Activated effector memory CD4-positive, alpha-beta T cell treated with anti-CD3 and anti-CD28 coated beads, Interleukin-2, amount 50 U/mL, for 16 hours (primary cell): ENCODE data around the gene SF3A2.
A peak's percentile ranks its signal among the peaks of the same experiment; 100 is the strongest.

Experiments
- DNase-seq: peaks from one replicate; pipeline ENCODE4 v3.0.0-alpha.2; 2020

The SF3A2 gene

GRCh38 chr19:2242816-2243215 is 6.2 kb downstream of the SF3A2 start:
- DNase-seq, result no peak

GRCh38 chr19:2243274-2244124 is 6.9 kb downstream of the SF3A2 start:
- no peak for DNase-seq

DNA sequence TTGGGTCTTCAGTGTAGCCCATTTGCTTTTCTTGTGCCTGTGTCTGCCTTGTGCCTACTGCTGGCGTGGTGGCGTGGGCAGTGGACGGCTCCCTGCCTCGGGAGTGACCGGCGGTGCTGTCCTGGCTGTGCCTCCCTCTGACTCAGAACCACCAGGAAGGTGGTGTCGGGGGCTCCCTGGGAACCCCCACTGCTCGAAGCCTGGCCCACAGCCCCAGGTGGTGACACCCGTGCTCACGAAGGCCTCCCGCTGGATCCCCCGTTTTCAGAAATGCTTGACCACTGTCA is 7.4 kb downstream of the SF3A2 start:
- DNase-seq, result no peak

GRCh38 chr19:2244486-2244885 is 7.9 kb downstream of the SF3A2 start:
- no peak for DNase-seq

DNA sequence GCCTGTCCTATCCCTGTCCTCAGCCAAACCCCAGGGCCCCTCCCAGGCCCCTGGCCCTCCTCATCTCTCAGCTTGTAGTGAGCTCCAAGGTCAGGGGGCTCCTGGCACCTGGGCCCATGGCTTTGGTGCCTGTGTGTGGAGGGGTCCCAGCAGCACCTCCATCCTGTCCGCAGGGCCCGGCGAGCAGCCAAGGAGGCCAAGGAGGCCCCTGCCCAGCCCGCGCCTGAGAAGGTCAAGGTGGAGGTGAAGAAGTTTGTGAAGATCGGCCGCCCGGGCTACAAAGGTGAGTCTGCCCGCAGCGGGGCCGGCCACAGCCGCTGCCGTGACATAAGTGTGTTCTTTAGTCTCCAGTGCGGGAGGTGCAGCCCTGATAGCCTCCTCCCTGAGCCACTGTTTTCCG is 8.6 kb downstream of the SF3A2 start:
- no peak for DNase-seq

DNA sequence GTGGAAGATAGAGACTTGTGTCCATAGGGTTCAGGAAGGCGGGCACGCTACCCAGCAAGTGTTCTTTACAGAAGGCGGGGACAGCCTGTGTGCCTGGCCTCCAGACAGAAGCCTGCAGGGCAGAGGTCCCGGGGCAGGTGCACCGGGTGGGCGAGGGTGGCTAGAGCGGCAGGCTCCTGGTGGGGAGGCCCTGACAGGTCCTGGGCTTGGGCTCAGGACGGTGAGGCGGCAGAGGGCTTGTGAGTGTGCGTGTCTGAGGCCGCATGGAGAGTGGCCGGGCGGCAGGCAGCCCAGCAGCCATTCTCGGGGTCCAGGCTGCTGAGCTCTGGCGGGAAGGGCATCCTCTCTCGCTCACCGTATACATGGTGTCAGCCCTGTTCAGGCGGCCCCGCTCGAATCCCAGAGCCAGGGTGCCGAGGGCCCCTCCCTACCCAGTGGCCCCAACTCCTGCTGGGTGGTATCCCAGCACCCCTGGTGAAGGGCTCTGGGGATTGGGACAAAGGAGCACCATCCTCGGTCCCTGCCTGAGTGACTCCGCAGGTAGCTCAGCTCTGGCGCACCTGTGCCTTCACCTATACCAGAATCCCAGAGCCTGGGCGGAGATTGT is 9.5 kb downstream of the SF3A2 start:
- no peak for DNase-seq

DNA sequence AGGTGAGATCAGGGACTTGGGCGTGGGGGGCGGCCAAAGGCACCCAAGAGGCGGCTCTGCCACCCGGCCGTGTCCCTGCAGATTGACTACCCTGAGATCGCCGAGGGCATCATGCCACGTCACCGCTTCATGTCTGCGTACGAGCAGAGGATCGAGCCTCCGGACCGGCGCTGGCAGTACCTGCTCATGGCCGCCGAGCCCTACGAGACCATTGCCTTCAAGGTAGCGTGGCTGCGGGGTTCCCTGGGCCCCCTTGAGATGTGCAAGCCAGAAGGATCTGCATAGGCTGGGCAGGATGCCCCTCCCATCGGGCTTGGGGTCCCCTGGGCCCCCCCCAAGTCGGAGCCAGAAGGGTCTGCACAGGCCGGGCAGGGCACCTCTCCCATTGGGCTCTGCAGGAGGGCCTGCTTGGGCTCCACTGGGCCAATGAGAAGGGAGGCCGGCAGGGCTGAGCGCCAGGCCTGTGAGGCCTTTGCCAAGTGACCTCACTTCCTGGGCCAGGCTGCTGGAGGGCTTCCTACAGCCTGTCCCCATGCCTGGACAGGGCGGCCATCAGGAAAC is 10.3 kb downstream of the SF3A2 start:
- DNase-seq, result no peak

DNA sequence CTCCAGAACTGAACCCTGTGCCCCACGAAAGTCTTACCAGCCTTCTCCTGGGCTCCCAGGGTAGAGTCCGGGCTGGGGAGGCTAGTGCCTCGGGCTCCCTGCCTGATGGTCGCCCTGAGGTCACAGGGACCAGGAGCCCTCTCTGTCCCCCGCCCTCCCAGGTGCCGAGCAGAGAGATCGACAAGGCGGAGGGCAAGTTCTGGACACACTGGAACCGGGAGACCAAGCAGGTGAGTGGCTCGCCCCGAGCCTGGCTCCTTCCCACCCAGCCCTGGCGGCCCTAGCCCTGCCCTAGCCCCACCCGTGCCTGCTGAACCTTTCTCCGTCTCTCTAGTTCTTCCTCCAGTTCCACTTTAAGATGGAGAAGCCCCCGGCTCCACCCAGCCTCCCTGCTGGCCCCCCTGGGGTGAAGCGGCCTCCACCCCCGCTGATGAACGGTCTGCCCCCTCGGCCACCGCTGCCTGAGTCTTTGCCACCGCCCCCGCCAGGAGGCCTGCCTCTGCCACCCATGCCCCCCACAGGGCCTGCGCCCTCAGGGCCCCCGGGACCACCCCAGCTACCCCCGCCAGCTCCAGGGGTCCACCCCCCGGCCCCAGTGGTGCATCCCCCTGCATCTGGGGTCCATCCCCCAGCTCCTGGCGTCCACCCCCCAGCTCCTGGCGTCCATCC is 10.9 kb downstream of the SF3A2 start:
- no peak for DNase-seq

DNA sequence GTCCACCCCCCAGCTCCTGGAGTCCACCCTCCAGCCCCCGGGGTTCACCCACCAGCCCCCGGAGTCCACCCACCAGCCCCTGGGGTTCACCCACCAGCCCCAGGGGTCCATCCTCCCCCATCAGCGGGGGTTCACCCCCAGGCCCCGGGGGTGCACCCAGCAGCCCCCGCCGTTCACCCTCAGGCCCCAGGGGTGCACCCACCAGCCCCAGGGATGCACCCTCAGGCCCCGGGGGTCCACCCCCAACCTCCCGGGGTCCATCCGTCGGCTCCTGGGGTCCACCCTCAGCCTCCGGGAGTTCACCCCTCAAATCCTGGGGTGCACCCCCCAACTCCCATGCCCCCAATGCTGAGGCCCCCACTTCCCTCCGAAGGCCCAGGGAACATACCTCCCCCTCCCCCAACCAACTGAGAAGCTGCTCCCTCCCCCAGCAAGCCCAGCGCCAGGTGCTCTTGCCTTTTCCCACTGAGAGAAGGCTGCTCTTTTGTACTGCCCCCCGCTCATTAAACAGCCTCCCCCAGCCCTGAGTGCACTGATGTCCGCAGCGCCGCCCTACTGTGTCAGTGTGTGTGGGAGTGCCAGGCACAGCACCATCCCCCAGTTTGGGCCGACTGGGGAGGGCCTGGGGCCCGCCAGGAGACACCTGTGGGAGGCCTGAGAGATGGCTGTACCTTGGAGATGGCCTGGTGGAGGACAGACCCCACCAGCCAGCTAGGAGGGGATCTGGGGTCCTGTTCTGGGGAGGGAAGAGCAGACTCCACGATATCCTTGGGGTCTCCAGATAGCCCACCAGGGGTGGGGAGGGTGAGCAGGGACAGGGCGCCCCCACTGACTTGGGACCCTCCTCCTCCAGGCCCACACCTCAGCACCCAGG is 11.7 kb downstream of the SF3A2 start:
- DNase-seq, result no peak

DNA sequence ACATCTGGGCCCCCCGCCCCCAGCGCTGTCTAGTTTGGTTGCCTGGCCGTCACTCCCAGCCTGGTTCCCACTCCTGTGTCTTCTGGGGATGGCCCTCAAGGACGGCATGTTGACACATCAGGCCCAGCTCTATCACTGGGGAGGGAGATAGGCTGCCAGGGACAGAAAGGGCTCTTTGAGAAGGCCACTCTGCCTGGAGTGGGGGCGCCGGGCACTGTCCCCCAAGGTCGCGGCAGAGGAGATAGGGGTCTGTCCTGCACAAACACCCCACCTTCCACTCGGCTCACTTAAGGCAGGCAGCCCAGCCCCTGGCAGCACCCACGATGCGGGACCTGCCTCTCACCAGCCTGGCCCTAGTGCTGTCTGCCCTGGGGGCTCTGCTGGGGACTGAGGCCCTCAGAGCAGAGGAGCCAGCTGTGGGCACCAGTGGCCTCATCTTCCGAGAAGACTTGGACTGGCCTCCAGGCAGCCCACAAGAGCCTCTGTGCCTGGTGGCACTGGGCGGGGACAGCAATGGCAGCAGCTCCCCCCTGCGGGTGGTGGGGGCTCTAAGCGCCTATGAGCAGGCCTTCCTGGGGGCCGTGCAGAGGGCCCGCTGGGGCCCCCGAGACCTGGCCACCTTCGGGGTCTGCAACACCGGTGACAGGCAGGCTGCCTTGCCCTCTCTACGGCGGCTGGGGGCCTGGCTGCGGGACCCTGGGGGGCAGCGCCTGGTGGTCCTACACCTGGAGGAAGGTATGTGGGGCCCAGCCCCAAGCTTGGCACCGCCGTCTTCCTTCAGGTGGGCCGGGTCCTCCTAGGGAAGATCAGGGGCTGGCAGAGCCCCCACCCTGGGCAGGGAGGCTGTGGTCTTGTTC is 12.6 kb downstream of the SF3A2 start, which contains the start of gene AMH:
TSS of gene AMH (plus strand) at position 314 of the 857 bp plus-strand sequence. CDS start at position 324, 10 bp downstream.
- no peak for DNase-seq

GRCh38 chr19:2249880-2250765 is 13.5 kb downstream of the SF3A2 start:
- no peak for DNase-seq

- DNase-seq, result no peak
These were observed 14.1 kb downstream of the SF3A2 start for GRCh38 chr19:2250766-2251105.

- DNase-seq, result no peak
These were observed 14.8 kb downstream of the SF3A2 start for GRCh38 chr19:2251106-2252054.

DNA sequence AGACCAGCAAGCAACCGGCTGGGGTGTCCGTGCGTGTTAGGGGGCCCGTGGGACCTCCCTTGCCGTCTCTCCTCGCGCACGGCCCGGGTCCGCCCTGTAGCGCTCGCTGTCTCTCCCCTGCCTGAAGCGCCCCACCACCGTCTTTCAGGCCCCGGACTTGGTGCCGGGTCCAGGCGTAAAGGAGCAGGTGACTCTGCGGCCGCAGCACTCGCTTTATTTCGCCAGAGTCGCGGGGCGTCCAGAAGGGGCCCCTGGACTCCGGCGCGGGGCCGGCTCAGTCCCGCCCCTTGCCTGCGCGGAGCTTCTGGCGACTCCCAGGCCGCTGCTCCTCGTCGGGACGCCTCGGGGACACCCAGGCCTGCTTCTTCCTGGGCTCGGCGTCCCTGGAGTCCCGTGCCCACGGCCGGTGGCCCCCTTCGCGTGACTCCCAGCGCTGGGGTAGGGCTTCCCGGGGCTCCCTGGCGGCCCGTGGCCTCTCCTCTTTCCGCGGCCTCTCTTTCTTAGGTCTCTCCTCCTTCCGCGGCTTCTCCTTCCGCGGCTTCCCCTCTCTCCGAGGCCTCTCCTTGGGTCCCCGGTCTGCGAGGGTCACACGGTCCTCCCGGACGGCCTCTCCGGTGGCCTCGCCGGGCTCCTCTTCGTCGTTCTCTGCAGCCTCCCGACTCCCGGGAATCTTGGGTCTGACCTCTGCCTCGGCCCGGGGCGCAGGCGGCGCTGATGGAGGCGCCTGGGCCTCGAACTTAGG is 15.6 kb downstream of the SF3A2 start:
- no peak for DNase-seq

DNA sequence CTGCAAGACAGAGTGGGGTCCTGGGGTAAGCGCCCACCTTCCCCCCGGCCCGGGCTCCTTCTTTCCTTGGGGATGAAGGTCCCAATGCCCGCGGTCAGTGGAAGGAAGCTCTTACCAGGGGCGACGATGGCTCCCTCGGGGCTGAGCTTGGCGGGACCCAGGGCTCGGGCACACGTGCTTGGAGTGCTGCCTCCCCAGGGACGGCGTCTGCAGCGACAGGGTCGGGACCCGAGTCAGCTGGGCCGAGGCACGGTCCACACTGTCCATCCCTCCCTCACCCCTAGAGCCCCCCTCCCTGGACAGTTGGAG is 16.1 kb downstream of the SF3A2 start:
- no peak for DNase-seq

DNA sequence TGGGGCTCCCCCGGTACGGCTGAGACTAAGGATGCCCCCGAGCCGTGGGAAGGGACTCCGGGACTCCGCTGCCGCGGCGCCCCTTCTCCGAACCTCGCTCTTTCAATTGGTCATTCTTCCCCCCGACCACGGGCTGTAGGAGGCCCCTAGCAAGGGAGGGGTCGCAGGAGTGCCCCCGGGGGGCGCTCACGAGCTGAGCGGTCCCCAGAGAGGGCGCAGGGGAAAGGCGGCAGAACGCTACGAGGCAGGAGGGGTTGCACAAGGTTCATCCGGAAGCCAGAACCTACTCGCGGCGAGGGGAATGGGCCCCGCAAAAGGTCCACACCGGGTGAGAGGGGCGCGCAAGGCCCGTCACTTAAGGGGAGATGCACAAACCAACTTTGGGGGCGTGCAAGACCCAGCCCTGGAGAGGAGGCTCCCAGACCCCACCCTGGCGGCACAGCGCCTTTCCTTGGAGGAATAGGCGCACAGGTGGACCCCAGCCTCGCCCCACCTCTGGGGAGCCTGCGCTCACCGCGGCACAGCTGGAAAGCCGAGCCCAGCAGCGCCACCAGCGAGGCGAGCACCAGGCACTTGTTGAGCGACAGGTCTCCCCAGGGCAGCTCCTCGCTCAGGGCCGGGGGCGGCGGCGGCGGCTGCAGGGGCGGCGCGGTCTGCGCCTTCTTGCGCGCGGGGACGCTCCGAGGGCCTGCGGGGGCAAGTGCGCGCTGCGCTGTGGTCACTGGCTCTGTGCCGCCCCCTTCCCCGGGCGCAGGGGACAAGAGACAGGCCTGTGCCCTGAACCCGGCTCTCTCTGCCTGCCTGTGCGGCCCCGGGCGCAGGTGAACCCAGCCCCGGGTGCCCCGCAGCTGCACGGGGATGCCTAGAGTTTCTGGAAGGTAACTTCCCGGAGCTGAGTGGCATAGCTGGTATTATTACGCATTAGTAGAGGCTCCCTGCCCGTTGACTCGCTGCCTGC is 16.8 kb downstream of the SF3A2 start:
- peak; percentile 77 for DNase-seq

- no peak for DNase-seq
These were observed 17.6 kb downstream of the SF3A2 start for GRCh38 chr19:2254064-2254872.
